ENCODE data around the gene EXOC6B. TPM values are rescaled to one million over a fixed set of nuclear protein-coding genes. Genes with fewer than 3 reads are reported as not detected.
"Not testable (repeated sequence)": the region's sequence is repeated elsewhere in the genome, so short reads cannot be mapped to it uniquely, and the experiment has no call there.

EXOC6B gene
- polyA plus RNA-seq, 1 donor = 11.3 TPM

GRCh38 chr2:72425996-72426395, 399.8 kb downstream of the EXOC6B start:
- no peak for DNase-seq

DNA sequence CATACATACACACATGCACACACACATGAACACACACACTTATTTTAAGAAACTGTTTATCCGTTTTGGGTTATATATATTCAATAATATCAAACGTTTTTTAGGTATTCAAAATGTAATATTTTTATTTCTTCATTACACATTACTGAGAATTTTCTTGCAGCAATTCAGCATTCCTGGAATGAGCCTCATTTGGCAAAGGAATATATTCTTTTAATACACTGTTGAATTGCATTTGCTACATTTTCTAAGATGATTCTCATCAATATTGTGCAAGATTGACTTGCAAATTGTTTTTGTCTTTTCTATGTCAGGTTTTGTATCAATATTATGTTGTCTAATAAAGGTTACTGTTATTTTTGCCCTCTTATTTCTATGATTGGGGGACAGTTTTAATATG, 402.1 kb downstream of the EXOC6B start:
- peak; percentile 10 for DNase-seq

GRCh38 chr2:72421771-72422379, 404.0 kb downstream of the EXOC6B start:
- DNase-seq = not testable (repeated sequence)

- DNase-seq = peak; percentile 21
These were observed 409.9 kb downstream of the EXOC6B start for GRCh38 chr2:72415781-72416475.

DNA sequence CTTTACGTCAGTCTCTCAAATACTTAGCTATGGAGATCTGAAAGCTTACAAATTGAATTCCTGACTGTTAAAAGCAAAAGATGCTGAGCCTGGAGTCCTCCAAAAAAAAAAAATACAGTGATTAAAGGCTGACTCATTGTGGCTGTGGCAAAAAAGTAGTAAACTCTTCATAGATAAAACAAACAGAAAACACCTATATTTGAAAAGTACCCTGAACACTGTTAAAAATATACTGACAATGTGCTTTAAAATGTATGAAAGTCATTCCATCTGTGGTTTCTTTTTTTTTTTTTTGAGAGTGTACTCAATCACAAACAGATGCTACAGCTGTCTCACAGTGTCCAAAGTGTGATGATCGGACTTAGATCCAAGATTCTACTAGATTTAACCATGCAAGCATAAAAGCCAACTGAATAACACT, 410.6 kb downstream of the EXOC6B start:
- DNase-seq = peak; percentile 70

- DNase-seq = peak; percentile 75
These were observed 411.6 kb downstream of the EXOC6B start for GRCh38 chr2:72414137-72414760.

DNA sequence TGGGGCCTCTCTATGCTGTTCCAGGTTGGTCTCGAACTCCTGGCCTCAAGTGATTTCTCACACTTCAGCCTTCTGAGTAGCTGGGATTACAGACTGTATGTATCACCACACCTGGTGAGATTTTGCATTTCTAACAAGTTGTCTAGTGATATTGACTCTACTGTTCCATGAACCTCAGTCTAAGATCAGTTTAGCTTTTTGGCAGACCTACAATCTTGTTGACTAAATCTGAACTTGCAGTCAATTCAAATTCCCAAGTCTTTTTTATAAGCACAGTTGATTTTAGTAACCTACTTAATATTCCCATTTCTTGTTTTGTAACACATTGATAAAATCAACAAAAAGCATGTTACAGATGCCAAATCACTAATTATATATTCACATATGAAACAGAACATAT, 412.1 kb downstream of the EXOC6B start:
- peak; percentile 24 for DNase-seq

DNA sequence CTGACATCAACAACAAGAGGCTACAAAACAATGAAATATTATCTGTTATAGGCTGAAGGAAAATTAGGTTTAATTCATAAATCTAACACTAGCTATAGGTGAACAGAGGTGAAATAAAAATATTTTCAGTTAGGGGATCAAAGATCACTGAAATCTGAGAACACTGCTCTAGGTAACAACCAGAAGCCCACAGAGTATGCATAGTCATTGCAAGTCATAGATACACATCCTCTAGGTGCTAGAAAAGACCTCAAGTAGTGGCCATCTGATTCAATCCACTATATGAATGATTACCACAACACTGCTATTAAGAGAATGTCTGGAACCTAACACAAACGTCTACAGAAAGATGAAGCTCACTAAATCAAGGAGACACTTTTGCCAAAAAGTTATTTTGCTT, 413.6 kb downstream of the EXOC6B start:
- no peak for DNase-seq

DNA sequence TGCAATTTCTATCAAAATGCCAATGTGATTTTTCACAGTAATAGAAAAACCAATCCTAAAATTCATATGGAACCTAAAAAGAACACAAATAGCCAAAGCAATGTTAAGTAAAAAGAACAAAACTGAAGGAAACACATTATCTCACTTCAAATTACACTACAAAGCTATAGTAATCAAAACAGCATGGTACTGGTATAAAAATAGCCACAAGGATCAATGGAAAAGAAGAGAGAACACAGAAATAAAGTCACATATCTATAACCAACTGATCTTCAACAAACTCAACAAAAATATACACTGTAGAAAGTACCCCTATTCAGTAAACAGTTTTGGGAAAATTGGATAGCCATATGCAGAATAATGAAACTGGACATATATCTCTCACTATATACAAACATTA, 426.0 kb downstream of the EXOC6B start:
- no peak for DNase-seq

- no peak for DNase-seq
These were observed 430.7 kb downstream of the EXOC6B start for GRCh38 chr2:72395096-72395495.

GRCh38 chr2:72394541-72395070, 431.2 kb downstream of the EXOC6B start:
- DNase-seq = peak; percentile 7

DNA sequence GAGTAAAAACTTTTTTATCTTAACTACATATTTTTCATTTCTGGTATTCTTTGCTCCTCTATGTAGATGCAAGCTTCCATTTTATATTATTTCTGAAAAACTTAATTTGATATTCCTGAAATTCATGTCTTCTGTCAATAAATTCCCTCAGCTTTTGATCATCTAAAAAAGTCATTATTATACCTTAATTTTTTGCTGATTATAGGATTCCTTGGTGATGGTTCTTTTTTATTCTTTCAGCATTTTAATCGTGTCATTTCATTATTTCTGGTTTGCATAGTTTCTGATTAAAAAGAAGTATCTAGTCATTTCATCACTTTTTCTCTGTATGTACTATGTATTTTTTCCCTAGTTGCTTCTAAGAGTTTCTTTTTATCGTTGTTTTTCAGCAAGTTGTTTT, 436.4 kb downstream of the EXOC6B start:
- DNase-seq = no peak

- DNase-seq = no peak
These were observed 437.6 kb downstream of the EXOC6B start for GRCh38 chr2:72388263-72388662.

DNA sequence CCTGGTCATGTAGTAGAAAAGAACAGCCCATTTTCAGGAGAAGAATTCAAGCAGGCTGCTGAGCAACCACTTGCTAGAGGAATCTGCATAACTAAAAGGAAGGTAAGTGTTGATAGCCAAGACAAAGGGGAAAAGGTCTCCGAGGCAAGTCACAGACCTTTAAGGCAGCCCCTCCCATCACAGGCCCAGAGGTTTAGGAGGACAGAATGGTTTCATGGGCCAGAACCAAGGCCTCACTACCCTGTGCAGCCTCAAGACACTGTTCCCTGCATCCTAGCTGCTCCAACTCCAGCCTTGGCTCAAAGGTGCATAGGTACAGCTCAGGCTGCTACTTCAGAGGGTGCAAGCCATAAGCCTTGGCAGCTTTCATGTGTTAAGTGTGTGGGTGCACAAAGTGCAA, 439.5 kb downstream of the EXOC6B start:
- no peak for DNase-seq

DNA sequence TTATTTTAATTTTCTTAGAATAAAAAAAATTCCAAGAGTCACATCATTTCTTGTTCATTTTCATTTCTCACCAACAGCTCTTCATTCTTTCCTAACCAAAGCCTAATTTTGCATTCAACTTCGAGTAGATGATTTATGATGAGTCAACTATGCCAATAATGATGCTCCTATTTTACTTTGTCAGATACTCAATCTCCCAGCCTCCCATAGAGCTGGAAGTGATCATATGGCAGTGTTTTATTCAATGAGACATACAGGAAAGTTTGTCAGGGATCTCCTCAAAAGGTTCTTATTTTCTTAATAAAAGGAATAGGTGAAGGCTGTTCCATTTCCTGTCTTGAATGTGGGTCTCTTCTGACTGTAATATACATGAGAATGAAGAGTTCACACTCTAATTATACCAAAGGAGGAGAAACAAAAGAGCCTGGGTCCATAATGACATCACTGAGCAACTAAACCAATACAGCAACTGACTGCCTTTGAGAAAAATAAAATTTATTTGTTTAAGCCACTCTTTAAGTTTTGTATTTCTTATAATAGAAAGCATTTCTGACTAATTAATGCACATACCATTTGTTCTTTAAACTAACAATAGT, 447.0 kb downstream of the EXOC6B start:
- no peak for DNase-seq

DNA sequence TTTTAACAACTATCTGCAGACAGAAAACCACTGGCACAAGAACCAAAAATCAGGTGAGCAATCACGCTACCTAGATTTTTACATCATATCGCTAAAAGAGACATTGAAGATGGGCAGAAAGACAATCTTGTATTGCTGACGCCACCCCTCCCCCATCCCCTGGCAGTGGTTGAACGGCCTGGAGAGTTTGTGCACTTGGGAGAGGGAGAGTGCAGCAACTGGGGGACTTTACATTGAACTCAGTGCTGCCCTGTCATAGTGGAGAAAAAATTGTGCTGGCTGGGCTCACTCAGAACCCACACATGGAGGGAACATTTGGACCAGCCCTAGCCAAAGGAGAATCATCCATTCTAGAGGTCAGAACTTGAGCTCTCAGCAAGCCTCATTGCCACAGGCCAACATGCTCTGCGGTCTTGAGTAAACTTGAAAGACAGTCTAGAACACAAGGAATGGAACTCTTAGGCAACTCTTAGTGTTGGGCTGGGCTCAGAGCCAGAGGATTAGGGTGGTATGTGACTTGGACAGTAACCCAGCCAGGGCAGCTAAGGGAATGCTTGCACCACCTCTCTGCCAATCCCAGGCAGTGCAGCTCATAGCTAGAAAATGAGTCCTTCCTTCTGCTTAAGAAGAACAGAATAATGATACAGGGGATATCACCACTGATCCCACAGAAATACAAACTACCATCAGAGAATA, 458.2 kb downstream of the EXOC6B start:
- peak; percentile 4 for DNase-seq

DNA sequence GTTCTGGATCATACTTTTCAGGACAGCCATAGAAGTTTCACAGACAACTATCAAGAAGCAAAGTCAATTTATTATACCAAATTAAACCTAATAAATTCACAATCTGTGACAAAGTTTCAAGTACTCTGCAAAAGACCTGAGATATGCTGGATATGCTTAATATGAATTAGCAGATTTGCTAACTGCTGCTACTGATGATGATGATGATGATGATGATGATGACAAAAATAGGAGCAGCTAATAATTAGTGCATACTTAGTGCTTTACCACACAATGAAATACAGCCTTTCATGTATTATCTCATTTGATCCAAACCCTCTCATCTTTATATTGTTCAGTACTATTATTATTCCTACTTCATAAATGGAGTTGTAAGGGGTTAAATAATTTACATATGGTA, 462.4 kb downstream of the EXOC6B start:
- no peak for DNase-seq

- no peak for DNase-seq
These were observed 463.1 kb downstream of the EXOC6B start for GRCh38 chr2:72362733-72363132.

GRCh38 chr2:72361521-72361920, 464.3 kb downstream of the EXOC6B start:
- DNase-seq = no peak

DNA sequence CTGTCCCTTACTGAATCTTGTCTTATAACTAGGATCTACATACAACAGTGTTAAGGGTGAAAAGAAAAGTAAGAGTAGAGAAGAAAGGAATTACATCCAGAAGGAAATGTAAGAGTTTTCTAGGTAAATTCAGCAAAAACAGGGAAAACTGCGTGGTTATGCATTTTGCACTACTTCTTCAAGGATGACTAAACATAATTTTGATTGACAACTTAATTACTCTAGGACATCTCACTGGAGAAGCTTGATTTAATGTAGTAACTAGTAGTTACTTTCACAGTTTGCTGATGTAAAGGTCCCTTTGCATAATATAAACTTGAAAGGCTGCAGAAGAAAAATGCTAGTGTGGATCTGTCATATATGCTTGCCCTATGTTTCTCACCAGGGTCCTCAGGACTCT, 464.8 kb downstream of the EXOC6B start:
- DNase-seq = no peak

GRCh38 chr2:72350852-72351251, 475.0 kb downstream of the EXOC6B start:
- DNase-seq = no peak

DNA sequence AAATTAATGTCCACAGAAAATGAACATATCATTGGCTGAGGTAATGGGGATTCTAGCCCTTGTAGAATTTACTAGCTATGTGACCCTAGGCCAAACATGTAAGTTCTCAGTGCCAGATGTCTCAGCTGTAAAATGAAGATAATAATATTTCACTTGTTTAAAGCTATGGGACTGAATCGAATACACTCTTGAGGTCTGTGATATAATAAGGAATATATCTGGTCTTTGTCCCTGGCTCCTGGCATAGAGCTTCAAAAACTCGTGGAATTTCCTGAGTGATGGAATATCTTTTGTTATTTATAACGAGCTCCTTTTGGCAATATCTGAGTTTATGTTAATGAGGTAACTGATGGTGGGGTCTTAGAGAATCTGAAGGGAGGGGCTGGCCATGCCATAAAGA, 476.8 kb downstream of the EXOC6B start:
- no peak for DNase-seq

DNA sequence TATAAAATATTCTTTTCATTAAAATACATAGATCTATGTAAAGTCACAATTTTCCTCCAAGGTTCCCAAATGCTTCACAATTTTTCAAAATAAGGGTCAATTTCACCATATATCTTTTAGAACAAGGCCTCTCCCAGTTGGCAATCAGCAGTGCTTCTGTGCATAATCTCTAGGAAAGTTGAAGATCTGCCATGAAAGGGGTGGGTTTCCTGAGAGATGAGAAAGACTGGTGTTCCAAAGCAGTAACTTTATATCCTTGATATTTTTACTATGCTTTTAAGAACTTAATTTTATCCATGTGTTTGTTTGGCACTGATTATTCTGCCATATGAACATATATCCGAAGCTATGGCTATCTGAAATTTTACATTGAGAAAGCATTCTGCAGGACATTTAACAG, 478.8 kb downstream of the EXOC6B start:
- DNase-seq = peak; percentile 27
